Measurements from ENCODE around the gene IL34. TPM values are rescaled to one million over a fixed set of nuclear protein-coding genes. Genes with fewer than 3 reads are reported as not detected.
"Not testable (repeated sequence)": the region's sequence is repeated elsewhere in the genome, so short reads cannot be mapped to it uniquely, and the experiment has no call there.

Gene IL34
- total RNA-seq, 1 donor from 2014 or later, result 1.4 TPM

DNA sequence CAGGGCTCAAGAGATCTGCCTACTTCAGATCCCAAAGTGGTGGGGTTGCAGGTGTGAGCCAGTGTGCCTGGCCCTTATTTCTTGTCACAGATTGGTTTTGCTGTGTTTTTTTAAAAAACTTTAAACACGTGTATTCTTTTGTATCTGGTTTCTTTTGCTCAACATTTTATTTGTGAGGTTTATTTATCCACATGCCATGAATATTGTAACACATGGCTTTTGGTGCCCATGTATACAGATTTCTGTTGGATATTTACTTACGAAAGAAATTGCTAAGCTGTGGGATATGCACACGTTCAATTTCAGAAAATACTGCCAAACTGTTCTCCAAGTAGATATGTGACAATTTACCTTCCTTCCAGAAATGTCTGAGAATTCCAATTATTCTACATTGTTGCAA, 18.7 kb upstream of the IL34 start:
- TF ChIP-seq, protein P1, sequence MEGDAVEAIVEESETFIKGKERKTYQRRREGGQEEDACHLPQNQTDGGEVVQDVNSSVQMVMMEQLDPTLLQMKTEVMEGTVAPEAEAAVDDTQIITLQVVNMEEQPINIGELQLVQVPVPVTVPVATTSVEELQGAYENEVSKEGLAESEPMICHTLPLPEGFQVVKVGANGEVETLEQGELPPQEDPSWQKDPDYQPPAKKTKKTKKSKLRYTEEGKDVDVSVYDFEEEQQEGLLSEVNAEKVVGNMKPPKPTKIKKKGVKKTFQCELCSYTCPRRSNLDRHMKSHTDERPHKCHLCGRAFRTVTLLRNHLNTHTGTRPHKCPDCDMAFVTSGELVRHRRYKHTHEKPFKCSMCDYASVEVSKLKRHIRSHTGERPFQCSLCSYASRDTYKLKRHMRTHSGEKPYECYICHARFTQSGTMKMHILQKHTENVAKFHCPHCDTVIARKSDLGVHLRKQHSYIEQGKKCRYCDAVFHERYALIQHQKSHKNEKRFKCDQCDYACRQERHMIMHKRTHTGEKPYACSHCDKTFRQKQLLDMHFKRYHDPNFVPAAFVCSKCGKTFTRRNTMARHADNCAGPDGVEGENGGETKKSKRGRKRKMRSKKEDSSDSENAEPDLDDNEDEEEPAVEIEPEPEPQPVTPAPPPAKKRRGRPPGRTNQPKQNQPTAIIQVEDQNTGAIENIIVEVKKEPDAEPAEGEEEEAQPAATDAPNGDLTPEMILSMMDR (IDR thresholded peaks at IDR 0.05; ENCODE audit: unreplicated experiment), result no peak
- no peaks in the 10 kb centered on the region for H3K4me1 Mint-ChIP-seq
- H3K27ac Mint-ChIP-seq, result no peak overlapping the region
- no peak for DNase-seq (ENCODE audit: low spot score in 2 of 2, unreplicated experiment in 2 of 2)
- H3K36me3 Mint-ChIP-seq, result peaks cover 4% of the 10 kb centered on the region
- peaks cover 32% of the 10 kb centered on the region for H3K27me3 Mint-ChIP-seq (ENCODE audit: low read depth)
- no peak overlapping the region for H3K4me3 Mint-ChIP-seq
- peaks cover 12% of the 10 kb centered on the region for H3K9me3 Mint-ChIP-seq

DNA sequence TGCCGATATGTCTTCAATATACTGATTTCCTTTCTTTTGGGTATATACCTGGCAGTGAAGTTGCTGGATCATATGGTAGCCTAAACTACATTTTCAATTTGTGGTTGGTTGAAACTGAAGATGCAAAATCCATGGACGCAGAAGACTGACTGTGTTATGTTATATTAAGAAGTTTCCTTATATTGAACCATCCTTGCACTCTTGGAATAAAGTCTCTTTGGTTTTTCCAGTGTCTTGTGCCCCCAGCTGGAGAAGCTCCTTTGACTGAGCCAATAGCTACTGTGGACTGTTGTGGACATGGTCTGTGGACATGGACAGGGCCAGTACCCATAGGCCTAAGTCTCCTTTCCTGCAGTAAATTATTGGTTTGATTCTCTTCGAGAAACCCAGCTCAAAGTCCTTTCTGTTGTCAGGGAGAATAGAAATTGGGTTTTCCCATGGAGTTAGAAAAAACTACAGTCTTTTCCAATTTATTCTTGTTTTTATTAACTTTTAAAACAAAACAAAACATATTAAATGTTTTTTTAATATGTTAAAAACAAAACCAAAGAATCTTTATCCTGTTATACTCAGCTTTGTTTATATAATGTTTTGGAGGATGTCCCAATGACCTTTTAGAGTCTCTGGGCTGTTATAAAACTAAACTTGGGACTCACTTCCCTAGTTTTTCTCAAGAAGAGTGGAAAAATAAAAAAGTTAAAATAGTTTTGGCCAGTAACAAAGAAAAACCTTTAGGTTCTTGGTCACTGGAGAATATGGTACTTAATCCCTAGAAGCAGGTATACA, 15.2 kb upstream of the IL34 start:
- TF ChIP-seq, protein P1 (IDR thresholded peaks at IDR 0.05; ENCODE audit: unreplicated experiment), result no peak
- Mint-ChIP-seq H3K27ac (no peak overlapping the region), H3K27me3 (ENCODE audit: low read depth) (peaks cover 1% of the 10 kb centered on the region), H3K9me3 (peaks cover 12% of the 10 kb centered on the region), H3K4me1 (no peaks in the 10 kb centered on the region), H3K4me3 (no peak overlapping the region), H3K36me3 (peaks cover 4% of the 10 kb centered on the region)
- DNase-seq (ENCODE audit: low spot score in 2 of 2, unreplicated experiment in 2 of 2), result no peak

DNA sequence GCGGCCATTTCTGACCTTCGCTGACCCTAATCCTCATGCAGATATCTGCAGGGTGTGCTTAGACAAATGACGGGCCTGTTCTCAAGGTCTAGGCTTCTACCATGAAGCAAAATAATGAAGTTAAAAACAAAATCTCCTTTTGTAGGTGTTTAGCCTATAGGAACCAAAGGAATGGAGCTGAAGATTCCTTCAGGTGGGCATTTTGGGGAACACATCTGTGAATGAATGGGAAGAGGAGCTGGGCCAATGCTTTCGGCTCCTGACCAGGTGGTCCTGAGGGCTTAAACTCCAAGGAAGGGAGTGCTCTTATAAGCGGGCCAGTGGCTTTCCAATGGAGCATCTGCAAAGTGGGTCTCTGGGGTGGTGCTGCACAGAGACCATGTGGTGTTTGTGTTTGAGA, 14.1 kb upstream of the IL34 start:
- TF ChIP-seq, protein P1 (IDR thresholded peaks at IDR 0.05; ENCODE audit: unreplicated experiment), result no peak

DNA sequence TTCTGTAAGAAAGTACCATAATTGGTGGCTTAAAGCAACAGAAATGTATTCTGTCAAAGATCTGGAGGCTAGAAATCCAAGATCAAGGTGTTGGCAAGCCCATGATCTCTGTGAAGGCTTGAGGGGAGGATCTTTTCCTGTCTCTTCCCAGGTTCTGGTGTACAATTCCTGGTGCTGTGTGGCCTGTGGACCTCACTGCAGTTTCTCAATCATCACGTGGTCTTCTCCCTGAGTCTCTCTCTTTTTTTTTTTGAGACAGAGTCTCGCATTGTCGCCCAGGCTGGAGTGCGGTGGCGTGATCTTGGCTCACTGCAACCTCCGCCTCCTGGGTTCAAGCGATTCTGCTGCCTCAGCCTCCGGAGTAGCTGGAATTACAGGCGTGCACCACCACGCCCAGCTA, 12.7 kb upstream of the IL34 start:
- H3K4me1 Mint-ChIP-seq; H3K4me3 Mint-ChIP-seq; H3K36me3 Mint-ChIP-seq; DNase-seq (ENCODE audit: low spot score in 2 of 2, unreplicated experiment in 2 of 2); H3K27me3 Mint-ChIP-seq (ENCODE audit: low read depth); H3K27ac Mint-ChIP-seq: not testable (repeated sequence)
- peaks cover 12% of the 10 kb centered on the region for H3K9me3 Mint-ChIP-seq

More for the DNA sequence above, 14.1 kb upstream of the IL34 start:
- Mint-ChIP-seq H3K27me3 (ENCODE audit: low read depth) (no peaks in the 10 kb centered on the region), H3K9me3 (peaks cover 12% of the 10 kb centered on the region), H3K36me3 (peaks cover 4% of the 10 kb centered on the region), H3K27ac (no peak overlapping the region), H3K4me3 (no peak overlapping the region), H3K4me1 (no peaks in the 10 kb centered on the region)
- DNase-seq (ENCODE audit: low spot score in 2 of 2, unreplicated experiment in 2 of 2), result no peak

DNA sequence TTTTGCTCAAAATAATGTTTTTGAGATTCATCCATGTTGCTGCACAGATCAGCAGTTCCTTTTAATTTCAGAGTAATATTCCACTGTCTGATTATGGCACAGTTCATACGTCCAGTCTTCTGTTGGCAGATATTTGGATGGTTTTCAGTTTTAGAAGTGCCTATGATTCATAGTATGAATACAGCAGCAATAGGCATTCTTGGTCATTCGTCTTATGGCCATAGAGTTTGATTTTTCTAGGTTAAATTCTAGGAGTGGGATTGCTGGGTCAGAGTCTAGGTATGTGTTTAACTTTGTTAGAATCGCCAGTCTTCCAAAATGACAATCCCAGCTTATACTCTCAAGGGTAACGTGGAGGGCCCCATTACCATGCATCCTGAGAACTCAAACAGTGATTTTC, 11.5 kb upstream of the IL34 start:
- H3K27ac Mint-ChIP-seq, result no peak overlapping the region
- no peak for DNase-seq (ENCODE audit: low spot score in 2 of 2, unreplicated experiment in 2 of 2)
- peaks cover 7% of the 10 kb centered on the region for H3K4me1 Mint-ChIP-seq
- H3K36me3 Mint-ChIP-seq, result peaks cover 4% of the 10 kb centered on the region
- no peak overlapping the region for H3K4me3 Mint-ChIP-seq
- TF ChIP-seq, protein P1 (IDR thresholded peaks at IDR 0.05; ENCODE audit: unreplicated experiment), result no peak
- H3K27me3 Mint-ChIP-seq (ENCODE audit: low read depth), result no peaks in the 10 kb centered on the region
- peaks cover 9% of the 10 kb centered on the region for H3K9me3 Mint-ChIP-seq

DNA sequence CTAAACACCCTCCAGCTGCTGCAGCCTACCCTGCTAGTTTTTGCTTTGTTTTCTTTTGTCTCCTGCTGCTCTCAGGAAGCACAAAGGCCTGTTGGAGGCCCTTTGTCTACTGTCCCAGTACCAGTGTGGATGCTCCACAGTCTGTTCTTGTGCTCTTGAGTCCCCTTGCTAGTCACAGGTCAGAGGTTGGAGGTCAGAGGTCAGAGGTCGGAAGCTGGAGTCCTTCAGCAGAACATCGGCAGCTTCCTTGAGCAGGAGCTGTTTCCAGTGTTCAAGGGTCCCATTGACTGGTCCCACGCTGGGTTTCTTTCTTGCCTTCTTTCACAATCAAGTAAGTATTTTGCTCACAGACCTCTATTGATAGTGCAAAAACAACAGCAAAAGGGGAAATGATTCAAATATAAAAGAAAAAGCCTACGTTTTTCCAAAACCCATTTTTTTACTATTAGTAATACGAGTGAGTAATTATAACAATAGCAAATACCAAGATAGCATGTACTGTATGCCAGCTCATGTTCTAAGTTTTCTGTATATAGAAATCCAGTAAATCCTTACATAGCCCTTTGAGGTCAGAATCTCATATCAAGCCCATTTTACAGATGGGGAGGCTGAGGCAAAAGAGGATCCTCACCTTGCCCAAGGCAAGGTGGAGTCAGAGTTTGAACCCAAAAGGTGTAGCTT, 10.9 kb upstream of the IL34 start:
- H3K4me1 Mint-ChIP-seq, result peaks cover 7% of the 10 kb centered on the region
- no peak for DNase-seq (ENCODE audit: low spot score in 2 of 2, unreplicated experiment in 2 of 2)
- H3K27me3 Mint-ChIP-seq (ENCODE audit: low read depth), result no peaks in the 10 kb centered on the region
- H3K36me3 Mint-ChIP-seq, result peaks cover 4% of the 10 kb centered on the region
- peaks cover 7% of the 10 kb centered on the region for H3K9me3 Mint-ChIP-seq
- TF ChIP-seq, protein P1 (IDR thresholded peaks at IDR 0.05; ENCODE audit: unreplicated experiment), result no peak
- H3K4me3 Mint-ChIP-seq, result no peak overlapping the region
- no peak overlapping the region for H3K27ac Mint-ChIP-seq

Measured in mesothelial cell of epicardium (in vitro differentiated cells).